ENCODE measurements around the gene SALL4.

DNA sequence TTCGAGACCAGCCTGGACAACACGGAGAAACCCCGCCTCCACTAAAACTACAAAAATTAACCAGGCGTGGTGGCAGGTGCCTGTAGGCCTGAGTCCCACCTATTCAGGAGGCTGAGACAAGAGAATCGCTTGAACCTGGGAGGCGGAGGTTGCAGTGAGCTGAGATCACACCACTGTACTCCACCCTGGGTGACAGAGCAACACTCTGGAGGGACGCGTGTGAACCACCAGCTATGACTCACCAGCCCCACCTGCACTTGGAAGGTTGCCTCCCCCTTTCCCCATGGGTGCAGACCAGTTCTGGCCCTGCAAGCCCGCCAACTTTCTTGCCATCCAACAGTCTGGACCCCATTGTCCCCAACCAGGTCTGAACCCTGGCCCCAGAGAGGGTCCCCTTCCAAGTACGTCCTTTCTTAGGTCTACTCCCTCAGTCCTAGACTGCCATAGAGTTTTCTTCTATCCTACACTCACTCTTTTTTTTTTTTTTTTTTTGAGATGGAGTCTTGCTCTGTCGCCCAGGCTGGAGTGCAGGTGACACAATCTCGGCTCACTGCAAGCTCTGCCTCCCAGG is 63.4 kb downstream of the SALL4 start:
- TF ChIP-seq BHLHE40 (IDR thresholded peaks at IDR 0.05; ENCODE audit: borderline replicate concordance) (no peak), TARDBP (IDR thresholded peaks at IDR 0.05) (no peak), ARNT (IDR thresholded peaks at IDR 0.05) (no peak), ELF4 (IDR thresholded peaks at IDR 0.05) (no peak), FOXK2 (IDR thresholded peaks at IDR 0.05) (no peak), SUZ12 (IDR thresholded peaks at IDR 0.05) (no peak), ZNF384 (IDR thresholded peaks at IDR 0.05) (no peak), NFRKB (IDR thresholded peaks at IDR 0.05) (no peak)
- TF ChIP-seq, protein P1, sequence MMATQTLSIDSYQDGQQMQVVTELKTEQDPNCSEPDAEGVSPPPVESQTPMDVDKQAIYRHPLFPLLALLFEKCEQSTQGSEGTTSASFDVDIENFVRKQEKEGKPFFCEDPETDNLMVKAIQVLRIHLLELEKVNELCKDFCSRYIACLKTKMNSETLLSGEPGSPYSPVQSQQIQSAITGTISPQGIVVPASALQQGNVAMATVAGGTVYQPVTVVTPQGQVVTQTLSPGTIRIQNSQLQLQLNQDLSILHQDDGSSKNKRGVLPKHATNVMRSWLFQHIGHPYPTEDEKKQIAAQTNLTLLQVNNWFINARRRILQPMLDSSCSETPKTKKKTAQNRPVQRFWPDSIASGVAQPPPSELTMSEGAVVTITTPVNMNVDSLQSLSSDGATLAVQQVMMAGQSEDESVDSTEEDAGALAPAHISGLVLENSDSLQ (IDR thresholded peaks at IDR 0.05), result no peak

Data from HEK293T (cell line).